ENCODE data around the gene PDIA2. TPM values are rescaled to one million over a fixed set of nuclear protein-coding genes. Genes with fewer than 3 reads are reported as not detected.

PDIA2 gene
- total RNA-seq, 1 experiment from 2014 or later = not detected

DNA sequence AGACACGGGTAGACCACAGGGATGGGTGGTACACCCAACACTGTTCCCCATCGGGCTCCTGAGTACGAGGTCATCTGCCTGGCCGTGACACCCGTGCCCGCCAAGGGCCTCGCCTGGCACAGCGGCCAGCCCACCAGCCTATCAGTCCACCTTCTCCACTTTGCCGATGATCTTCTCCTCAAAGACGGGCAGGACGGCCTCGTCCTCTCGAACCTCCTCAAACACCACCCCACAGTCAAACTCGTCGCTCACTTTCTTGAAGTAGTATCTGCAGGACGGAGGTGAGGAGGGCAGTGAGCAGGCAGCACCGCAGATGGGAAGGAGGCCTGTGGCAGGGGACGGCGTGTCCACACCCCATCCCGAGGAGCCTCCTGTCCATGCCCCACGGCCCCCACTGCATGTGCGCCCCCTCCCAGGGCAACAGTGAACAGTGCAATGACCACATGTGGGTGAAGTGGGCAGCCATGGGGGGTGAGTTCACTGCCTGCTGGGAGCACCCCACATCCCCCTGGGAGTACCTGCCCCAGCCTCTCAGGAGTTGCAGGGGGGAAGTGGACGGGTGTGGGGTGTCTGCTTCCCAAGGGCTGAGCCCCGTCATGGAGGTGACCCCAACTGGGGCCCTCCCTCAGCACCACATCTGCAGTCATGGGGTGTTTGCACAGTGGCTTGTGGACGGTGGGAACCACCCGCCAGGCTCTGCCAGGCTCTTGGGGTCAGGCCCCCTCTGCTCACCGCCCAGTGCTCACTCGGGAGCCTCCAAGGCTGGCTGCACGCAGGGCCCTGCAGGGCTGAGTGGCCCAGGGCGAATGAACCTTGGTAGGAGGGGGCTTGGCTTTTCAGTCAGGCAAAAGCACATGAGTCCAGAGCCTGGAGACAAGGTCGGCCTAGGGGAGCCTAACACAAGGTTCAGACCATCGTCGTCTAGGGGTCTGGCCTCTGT is 5.3 kb downstream of the PDIA2 start:
- CTCF ChIA-PET = no interaction called here
- no peaks in the 10 kb centered on the region for H3K4me1 ChIP-seq (ENCODE audit: insufficient read depth, low read length, poor library complexity, severe bottlenecking)
- POLR2A ChIA-PET (ENCODE audit: low non-redundant PET) = no interaction called here
- H3K9me3 ChIP-seq (ENCODE audit: low read depth, low read length, poor library complexity, severe bottlenecking) = no peaks in the 10 kb centered on the region
- no peaks in the 10 kb centered on the region for H3K27me3 ChIP-seq (replicated peaks; ENCODE audit: insufficient read depth, low read depth, low read length, poor library complexity)
- peaks cover 15% of the 10 kb centered on the region for H3K36me3 ChIP-seq (ENCODE audit: insufficient read depth, low read length, poor library complexity, severe bottlenecking)
- no TSS peak for BruUV-seq (replicated peaks)
- TF ChIP-seq EZH2 (IDR thresholded peaks at IDR 0.05; ENCODE audit: borderline replicate concordance, low read depth, low read length, poor library complexity, severe bottlenecking) (no peak), CTCF (conservative IDR thresholded peaks at IDR 0.05; ENCODE audit: low read depth, low read length) (no peak)
- no peak overlapping the region for H3K4me3 ChIP-seq (ENCODE audit: low read depth, low read length, poor library complexity, severe bottlenecking)
- intact Hi-C loops (cut with micrococcal nuclease; ENCODE audit: unreplicated experiment) = no loop called here
- H3K27ac ChIP-seq (ENCODE audit: low read depth, low read length, poor library complexity, severe bottlenecking) = no peak overlapping the region
- no peak for DNase-seq (ENCODE audit: low spot score)

DNA sequence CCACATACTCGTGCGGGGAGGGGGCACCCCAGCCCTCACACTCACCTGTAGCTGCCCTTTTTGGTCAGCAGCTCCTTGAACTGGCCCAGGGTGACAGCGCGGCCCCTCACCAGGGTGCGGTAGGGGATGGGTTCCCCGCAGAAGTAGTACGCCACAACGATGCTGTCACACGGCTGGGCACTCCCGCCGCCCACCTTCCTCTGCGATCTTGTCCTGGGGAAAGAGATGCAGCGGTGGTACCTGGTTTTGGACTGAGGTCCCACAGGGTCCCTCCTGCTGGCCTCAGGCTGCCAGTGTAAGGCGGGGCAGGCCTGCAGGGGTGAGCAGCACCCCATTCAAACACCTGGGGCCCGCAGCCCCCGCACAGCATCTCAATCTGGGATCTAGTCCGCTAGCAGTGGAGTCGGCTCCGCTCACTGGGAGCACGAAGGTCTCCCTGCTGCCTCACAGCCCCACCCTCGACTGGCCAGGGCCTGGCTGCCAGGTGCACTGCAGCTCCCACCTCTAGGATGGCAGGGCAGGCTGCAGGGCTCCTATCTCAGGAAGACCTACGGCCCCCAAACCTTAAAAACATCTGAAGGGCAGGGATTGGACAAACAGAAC is 6.5 kb downstream of the PDIA2 start:
- ChIA-PET CTCF (no interaction called here), POLR2A (ENCODE audit: low non-redundant PET) (no interaction called here)
- no peaks in the 10 kb centered on the region for H3K27me3 ChIP-seq (replicated peaks; ENCODE audit: insufficient read depth, low read depth, low read length, poor library complexity)

More for the DNA sequence above, 6.5 kb downstream of the PDIA2 start:
- no peaks in the 10 kb centered on the region for H3K4me1 ChIP-seq (ENCODE audit: insufficient read depth, low read length, poor library complexity, severe bottlenecking)
- no peak overlapping the region for H3K4me3 ChIP-seq (ENCODE audit: low read depth, low read length, poor library complexity, severe bottlenecking)
- no peaks in the 10 kb centered on the region for H3K9me3 ChIP-seq (ENCODE audit: low read depth, low read length, poor library complexity, severe bottlenecking)
- TF ChIP-seq CTCF (conservative IDR thresholded peaks at IDR 0.05; ENCODE audit: low read depth, low read length) (no peak), EZH2 (IDR thresholded peaks at IDR 0.05; ENCODE audit: borderline replicate concordance, low read depth, low read length, poor library complexity, severe bottlenecking) (no peak)
- peaks cover 15% of the 10 kb centered on the region for H3K36me3 ChIP-seq (ENCODE audit: insufficient read depth, low read length, poor library complexity, severe bottlenecking)
- H3K27ac ChIP-seq (ENCODE audit: low read depth, low read length, poor library complexity, severe bottlenecking) = no peak overlapping the region
- no peak for DNase-seq (ENCODE audit: low spot score)
- no TSS peak for BruUV-seq (replicated peaks)
- intact Hi-C loops (cut with micrococcal nuclease; ENCODE audit: unreplicated experiment) = no loop called here

All from A673 (cell line).